Lung (tissue), 12 donors: ENCODE data around the gene PROSER2. TPM values are rescaled to one million over a fixed set of nuclear protein-coding genes. Genes with fewer than 3 reads are reported as not detected.

Experiments
- ATAC-seq: fragments of 200-7000 bp; cut with Tn5 transposase; one replicate; pipeline ENCODE4 v1.9.1; 2020; ENCODE audit warnings: moderate number of reproducible peaks; ENCODE audit not compliant: insufficient read depth, low FRiP score
- DNase-seq, 3 donors: peaks; one replicate each; pipeline ENCODE4 v3.0.0-alpha.2; 2013 to 2017
- H3K27ac ChIP-seq, 2 donors: one replicate each; pipeline ENCODE4 v1.5.1; 2013; ENCODE audit warnings: mild to moderate bottlenecking in 2 of 2, moderate library complexity in 2 of 2, control low read depth in 1 of 2, inconsistent platforms in 1 of 2, low read depth in 1 of 2, low read length in 1 of 2
- H3K27me3 ChIP-seq, 3 donors: one replicate each; pipeline ENCODE4 v1.5.1; 2013; ENCODE audit warnings: low read length in 2 of 3; ENCODE audit not compliant: control insufficient read depth in 3 of 3, insufficient read depth in 3 of 3
- H3K36me3 ChIP-seq, 4 donors: one replicate each; pipeline ENCODE4 v1.5.1; 2013; ENCODE audit warnings: low read length in 4 of 4, mild to moderate bottlenecking in 1 of 4, moderate library complexity in 1 of 4; ENCODE audit not compliant: control insufficient read depth in 4 of 4, insufficient read depth in 4 of 4
- H3K4me1 ChIP-seq, 5 donors: one replicate each; pipeline ENCODE4 v1.5.1; 2013; ENCODE audit warnings: low read length in 5 of 5, mild to moderate bottlenecking in 2 of 5, moderate library complexity in 1 of 5; ENCODE audit not compliant: control insufficient read depth in 5 of 5, insufficient read depth in 5 of 5
- H3K4me3 ChIP-seq: one replicate; pipeline ENCODE4 v1.5.1; 2013; ENCODE audit warnings: mild to moderate bottlenecking, control low read depth, moderate library complexity
- H3K9ac ChIP-seq, 2 donors: one replicate each; pipeline ENCODE4 v1.5.1; 2013; ENCODE audit warnings: low read length in 2 of 2, control low read depth in 1 of 2; ENCODE audit not compliant: insufficient read depth in 1 of 2
- H3K9me3 ChIP-seq, 4 donors: one replicate each; pipeline ENCODE4 v1.5.1; 2013; ENCODE audit warnings: low read length in 3 of 4, mild to moderate bottlenecking in 1 of 4, moderate library complexity in 1 of 4; ENCODE audit not compliant: control insufficient read depth in 4 of 4, insufficient read depth in 3 of 4
- WGBS, 2 donors: extraction: QIAGEN DNeasy Blood & Tissue Kit; methylation state at CpG; one replicate each; pipeline ENCODE4 v1.1.7; 2013; 5-methylcytosine and 5-hydroxymethylcytosine counted together
- polyA plus RNA-seq, 2 donors: library from polyadenylated mRNA; stranded (reverse); fragments of 200-250 nt; gene quantifications; one replicate each; pipeline ENCODE4 v1.2.1, GENCODE V29; 2013
- total RNA-seq, 2 donors: library from RNA; depleted of rRNA in 1 of 2; stranded (reverse); fragments of >200 nt in 1 of 2; gene quantifications; one replicate each; pipeline ENCODE4 v1.2.1, GENCODE V29; 2014 to 2021
- TF ChIP-seq, protein P1 (sequence below): IDR thresholded peaks from 2 replicates; pipeline ENCODE4 v1.5.1; 2012; ENCODE audit warnings: mild to moderate bottlenecking; ENCODE audit errors: control extremely low read depth, extremely low read depth
- donor health status: control.
- donor health status: control.
- donor health status: Bipolar disorder and iron deficiency.
- donor health status: healthy.
- donor health status: DM: yes; HTN: yes; CAD: no.

The PROSER2 gene
- total and polyA plus RNA-seq, 4 donors, result 8.2 to 23.9 (median 10.3) TPM

DNA sequence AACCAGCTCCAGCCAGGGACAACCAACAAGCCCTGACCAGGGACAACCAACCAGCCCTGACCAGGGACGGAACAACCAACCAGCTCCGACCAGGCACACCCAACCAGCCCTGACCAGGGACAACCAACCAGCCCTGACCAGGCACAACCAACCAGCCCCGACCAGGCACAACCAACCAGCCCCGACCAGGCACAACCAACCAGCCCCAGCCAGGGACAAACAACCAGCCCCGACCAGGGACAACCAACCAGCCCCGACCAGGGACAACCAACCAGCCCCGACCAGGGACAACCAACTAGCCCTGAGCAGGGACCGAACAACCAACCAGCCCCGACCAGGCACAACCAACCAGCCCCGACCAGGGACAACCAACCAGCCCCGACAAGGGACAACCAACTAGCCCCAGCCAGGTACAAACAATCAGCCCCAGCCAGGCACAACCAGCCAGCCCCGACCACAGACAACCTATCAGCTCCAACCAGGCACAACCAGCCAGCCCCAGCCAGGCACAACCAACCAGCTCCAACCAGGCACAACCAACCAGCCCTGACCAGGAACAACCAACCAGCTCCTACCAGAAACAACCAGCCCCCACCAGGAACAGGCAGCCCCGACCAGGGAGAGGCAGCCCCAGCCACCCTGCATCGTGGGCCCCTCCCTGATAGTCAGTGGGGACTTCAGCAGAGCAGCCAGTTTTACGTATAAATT lies 56.4 kb downstream of the PROSER2 start:
- Histone ChIP-seq H3K9me3 (no peaks in the 10 kb centered on the region), H3K36me3 (no peaks in the 10 kb centered on the region), H3K4me1 (peaks cover 0 to 17% (median 15%) of the 10 kb centered on the region in 5 donors), H3K27ac (no peak overlapping the region), H3K27me3 (no peaks in the 10 kb centered on the region), H3K9ac (no peak overlapping the region), H3K4me3 (no peak overlapping the region)
- TF ChIP-seq, protein P1, sequence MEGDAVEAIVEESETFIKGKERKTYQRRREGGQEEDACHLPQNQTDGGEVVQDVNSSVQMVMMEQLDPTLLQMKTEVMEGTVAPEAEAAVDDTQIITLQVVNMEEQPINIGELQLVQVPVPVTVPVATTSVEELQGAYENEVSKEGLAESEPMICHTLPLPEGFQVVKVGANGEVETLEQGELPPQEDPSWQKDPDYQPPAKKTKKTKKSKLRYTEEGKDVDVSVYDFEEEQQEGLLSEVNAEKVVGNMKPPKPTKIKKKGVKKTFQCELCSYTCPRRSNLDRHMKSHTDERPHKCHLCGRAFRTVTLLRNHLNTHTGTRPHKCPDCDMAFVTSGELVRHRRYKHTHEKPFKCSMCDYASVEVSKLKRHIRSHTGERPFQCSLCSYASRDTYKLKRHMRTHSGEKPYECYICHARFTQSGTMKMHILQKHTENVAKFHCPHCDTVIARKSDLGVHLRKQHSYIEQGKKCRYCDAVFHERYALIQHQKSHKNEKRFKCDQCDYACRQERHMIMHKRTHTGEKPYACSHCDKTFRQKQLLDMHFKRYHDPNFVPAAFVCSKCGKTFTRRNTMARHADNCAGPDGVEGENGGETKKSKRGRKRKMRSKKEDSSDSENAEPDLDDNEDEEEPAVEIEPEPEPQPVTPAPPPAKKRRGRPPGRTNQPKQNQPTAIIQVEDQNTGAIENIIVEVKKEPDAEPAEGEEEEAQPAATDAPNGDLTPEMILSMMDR, result no peak
- no peak for DNase-seq
- no peak for ATAC-seq
- WGBS, 2 donors, result 86 to 89% methylated on average over 15 of the region's 15 CpGs

DNA sequence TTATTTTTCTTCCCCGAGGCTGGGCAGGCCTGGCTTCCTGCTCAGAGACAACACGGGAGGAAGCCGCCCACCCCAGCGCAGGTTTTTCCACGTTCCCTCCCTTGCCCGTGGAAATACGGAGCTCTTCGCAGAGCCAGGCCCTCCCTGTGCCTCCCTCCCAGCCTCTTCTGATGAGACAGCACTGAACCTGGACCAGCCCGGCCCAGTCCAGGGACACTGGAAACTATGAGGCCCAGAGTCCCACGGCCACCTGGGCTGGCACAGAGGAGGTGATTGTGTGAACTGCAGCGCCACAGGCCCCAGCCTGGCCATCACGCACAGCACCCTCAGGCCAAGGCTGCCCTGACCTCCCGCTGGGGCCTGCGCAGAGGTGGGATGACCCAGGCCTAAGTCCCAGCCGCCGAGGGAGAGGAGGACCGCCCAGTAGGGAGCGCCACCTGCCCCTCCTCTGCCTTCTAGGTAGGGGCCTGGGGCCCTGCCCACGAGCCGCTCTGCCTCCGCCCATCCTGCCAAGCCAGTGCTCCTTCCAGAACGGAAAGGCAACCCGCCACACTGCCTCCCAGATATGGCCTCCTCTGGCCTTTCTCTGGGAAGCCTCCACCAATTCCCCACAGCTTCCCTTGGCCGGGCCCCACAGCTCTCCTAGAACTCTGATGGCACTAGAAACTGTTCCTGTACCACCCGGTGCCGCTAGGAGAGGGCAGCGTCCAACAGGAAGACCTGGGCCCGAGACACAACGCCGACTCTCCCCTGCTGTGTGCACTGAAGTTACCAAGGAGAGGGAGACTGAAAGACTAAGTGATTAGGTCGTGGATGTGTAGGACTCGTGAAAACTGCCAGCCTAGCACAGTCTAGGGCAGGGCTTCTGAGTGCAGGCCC lies 57.2 kb downstream of the PROSER2 start:
- no peak for ATAC-seq
- Histone ChIP-seq H3K9ac (no peak overlapping the region), H3K4me3 (no peak overlapping the region), H3K36me3 (no peaks in the 10 kb centered on the region), H3K4me1 (peaks cover 0 to 10% (median 8%) of the 10 kb centered on the region in 5 donors), H3K27me3 (no peaks in the 10 kb centered on the region), H3K27ac (no peak overlapping the region), H3K9me3 (no peaks in the 10 kb centered on the region)
- TF ChIP-seq, protein P1, result no peak
- 83 to 86% methylated on average over 31 to 32 of the region's 32 CpGs for WGBS, 2 donors
- DNase-seq, result no peak

DNA sequence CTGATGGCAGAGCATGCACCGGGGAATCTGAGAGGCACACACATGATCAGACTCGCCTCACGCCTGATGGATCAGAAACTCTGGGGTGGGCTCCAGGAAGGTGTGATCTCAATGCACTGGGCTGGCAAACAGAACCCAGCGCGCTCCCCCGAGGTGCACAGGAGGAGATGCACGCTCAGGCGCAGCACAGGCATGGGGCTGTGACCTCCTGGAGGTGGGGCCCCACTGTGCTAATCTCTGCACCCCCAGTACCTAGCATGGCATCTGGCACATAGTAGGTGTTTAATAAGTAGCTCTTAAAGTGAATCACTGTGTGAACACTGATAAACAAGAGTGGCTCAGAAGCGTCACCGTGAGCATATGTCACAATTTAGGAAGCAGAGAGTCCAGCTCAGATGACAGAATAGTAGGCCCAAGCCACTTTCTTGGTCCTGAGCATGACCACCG lies 57.9 kb downstream of the PROSER2 start:
- WGBS, 2 donors, result 85 to 86% methylated on average over 11 of the region's 11 CpGs

More for the DNA sequence above, 57.9 kb downstream of the PROSER2 start:
- H3K27me3 ChIP-seq, result no peaks in the 10 kb centered on the region
- H3K36me3 ChIP-seq, result no peaks in the 10 kb centered on the region
- ATAC-seq (no peak), DNase-seq (no peak)
- H3K27ac ChIP-seq, result no peak overlapping the region
- no peak overlapping the region for H3K4me3 ChIP-seq
- H3K9me3 ChIP-seq, result no peaks in the 10 kb centered on the region
- H3K9ac ChIP-seq, result no peak overlapping the region
- peaks cover 0 to 3% (median 3%) of the 10 kb centered on the region in 5 donors for H3K4me1 ChIP-seq
- TF ChIP-seq, protein P1, result no peak
